GM12864 (cell line): ENCODE measurements around the gene GOLT1A.
"Not testable (repeated sequence)": the region's sequence is repeated elsewhere in the genome, so short reads cannot be mapped to it uniquely, and the experiment has no call there.

Experiments
- DNase-seq: peaks from one replicate; pipeline ENCODE4 v3.0.0-alpha.2; 2011; ENCODE audit warnings: low read depth
- H3K4me3 ChIP-seq: 2 replicates; pipeline ENCODE4 v1.5.1; 2011; ENCODE audit warnings: mild to moderate bottlenecking, low read depth, low read length, control low read depth
- CTCF ChIP-seq: IDR thresholded peaks from 2 replicates; pipeline ENCODE4 v1.5.1; 2011; ENCODE audit warnings: low read depth, mild to moderate bottlenecking, moderate library complexity, low read length, control low read depth, inconsistent platforms; ENCODE audit errors: missing control alignments

The GOLT1A gene

GRCh38 chr1:204248954-204249353, 35.2 kb upstream of the GOLT1A start:
- no peak overlapping the region for H3K4me3 ChIP-seq
- DNase-seq: no peak
- no peak for TF ChIP-seq CTCF

GRCh38 chr1:204246876-204247275, 33.1 kb upstream of the GOLT1A start:
- H3K4me3 ChIP-seq: no peak overlapping the region
- no peak for DNase-seq
- no peak for TF ChIP-seq CTCF

- no peak for DNase-seq
- no peak for TF ChIP-seq CTCF
- H3K4me3 ChIP-seq: no peak overlapping the region
Observed at GRCh38 chr1:204242920-204243319, 29.1 kb upstream of the GOLT1A start.

- no peak for DNase-seq
- no peak overlapping the region for H3K4me3 ChIP-seq
- TF ChIP-seq CTCF: no peak
Observed at GRCh38 chr1:204241914-204242313, 28.1 kb upstream of the GOLT1A start.

- H3K4me3 ChIP-seq: no peak overlapping the region
- DNase-seq: no peak
- TF ChIP-seq CTCF: no peak
Observed at GRCh38 chr1:204241050-204241449, 27.3 kb upstream of the GOLT1A start.

- H3K4me3 ChIP-seq: no peak overlapping the region
- no peak for TF ChIP-seq CTCF
- no peak for DNase-seq
Observed at GRCh38 chr1:204240233-204240632, 26.4 kb upstream of the GOLT1A start.

GRCh38 chr1:204239401-204239800, 25.6 kb upstream of the GOLT1A start:
- H3K4me3 ChIP-seq, DNase-seq: not testable (repeated sequence)

GRCh38 chr1:204238520-204238919, 24.7 kb upstream of the GOLT1A start:
- not testable (repeated sequence) for DNase-seq, H3K4me3 ChIP-seq

GRCh38 chr1:204237515-204237914, 23.7 kb upstream of the GOLT1A start:
- H3K4me3 ChIP-seq, DNase-seq: not testable (repeated sequence)
